Forelimb muscle (tissue), 1 donor: Measurements from ENCODE around the gene PALM2AKAP2. TPM values are rescaled to one million over a fixed set of nuclear protein-coding genes. Genes with fewer than 3 reads are reported as not detected.

Experiments used
- DNase-seq: peaks from one replicate; pipeline ENCODE4 v3.0.0-alpha.2; 2013; ENCODE audit warnings: low read depth
- polyA plus RNA-seq: library from polyadenylated mRNA; unstranded; fragments of 120-200 nt; gene quantifications from one replicate; pipeline ENCODE4 v1.2.1, GENCODE V29; 2013; ENCODE audit not compliant: insufficient read length

PALM2AKAP2 gene
- polyA plus RNA-seq: 30.6 TPM

- DNase-seq: no peak
These were observed at the start of gene PALM2AKAP2 for GRCh38 chr9:109779711-109780452. PALM2AKAP2 (plus strand) TSS chr9:109780198; CDS start chr9:109780489, 291 bp downstream.

- DNase-seq: no peak
These were observed 49.8 kb upstream of the PALM2AKAP2 start for GRCh38 chr9:109730228-109730627.

GRCh38 chr9:109733690-109734089, 46.3 kb upstream of the PALM2AKAP2 start:
- no peak for DNase-seq

- no peak for DNase-seq
These were observed 45.2 kb upstream of the PALM2AKAP2 start for GRCh38 chr9:109734814-109735213.

- no peak for DNase-seq
These were observed 44.2 kb upstream of the PALM2AKAP2 start for GRCh38 chr9:109735801-109736200.

- no peak for DNase-seq
These were observed 42.7 kb upstream of the PALM2AKAP2 start for GRCh38 chr9:109737295-109737694.

- no peak for DNase-seq
These were observed 40.2 kb upstream of the PALM2AKAP2 start for GRCh38 chr9:109739760-109740159.

GRCh38 chr9:109742776-109743348, 37.1 kb upstream of the PALM2AKAP2 start:
- DNase-seq: no peak

- no peak for DNase-seq
These were observed 36.3 kb upstream of the PALM2AKAP2 start for GRCh38 chr9:109743696-109744095.

GRCh38 chr9:109745335-109746283, 34.4 kb upstream of the PALM2AKAP2 start:
- DNase-seq: no peak

- DNase-seq: no peak
These were observed 28.7 kb upstream of the PALM2AKAP2 start for GRCh38 chr9:109751253-109751652.

GRCh38 chr9:109753308-109753707, 26.7 kb upstream of the PALM2AKAP2 start:
- DNase-seq: no peak

GRCh38 chr9:109755040-109755439, 25.0 kb upstream of the PALM2AKAP2 start:
- no peak for DNase-seq

GRCh38 chr9:109759589-109759988, 20.4 kb upstream of the PALM2AKAP2 start:
- DNase-seq: no peak

- no peak for DNase-seq
These were observed 14.7 kb upstream of the PALM2AKAP2 start for GRCh38 chr9:109765278-109765677.

- no peak for DNase-seq
These were observed 14.2 kb upstream of the PALM2AKAP2 start for GRCh38 chr9:109765830-109766229.

- no peak for DNase-seq
These were observed 13.6 kb upstream of the PALM2AKAP2 start for GRCh38 chr9:109766351-109766750.

- DNase-seq: no peak
These were observed 12.6 kb upstream of the PALM2AKAP2 start for GRCh38 chr9:109767404-109767803.

- DNase-seq: no peak
These were observed 12.2 kb upstream of the PALM2AKAP2 start for GRCh38 chr9:109767814-109768213.

GRCh38 chr9:109769250-109769649, 10.7 kb upstream of the PALM2AKAP2 start:
- DNase-seq: no peak

GRCh38 chr9:109770101-109770500, 9.9 kb upstream of the PALM2AKAP2 start:
- no peak for DNase-seq

- DNase-seq: no peak
These were observed 8.9 kb upstream of the PALM2AKAP2 start for GRCh38 chr9:109771087-109771486.
